SHP77 (cell line): ENCODE data around the gene TMEM225B.
"Not testable (repeated sequence)": the region's sequence is repeated elsewhere in the genome, so short reads cannot be mapped to it uniquely, and the experiment has no call there.

Experiments used
- DNase-seq, 2 experiments: peaks; one replicate each; lab custom pipeline; 2025; lab: John Stamatoyannopoulos, UW

The TMEM225B gene

DNA sequence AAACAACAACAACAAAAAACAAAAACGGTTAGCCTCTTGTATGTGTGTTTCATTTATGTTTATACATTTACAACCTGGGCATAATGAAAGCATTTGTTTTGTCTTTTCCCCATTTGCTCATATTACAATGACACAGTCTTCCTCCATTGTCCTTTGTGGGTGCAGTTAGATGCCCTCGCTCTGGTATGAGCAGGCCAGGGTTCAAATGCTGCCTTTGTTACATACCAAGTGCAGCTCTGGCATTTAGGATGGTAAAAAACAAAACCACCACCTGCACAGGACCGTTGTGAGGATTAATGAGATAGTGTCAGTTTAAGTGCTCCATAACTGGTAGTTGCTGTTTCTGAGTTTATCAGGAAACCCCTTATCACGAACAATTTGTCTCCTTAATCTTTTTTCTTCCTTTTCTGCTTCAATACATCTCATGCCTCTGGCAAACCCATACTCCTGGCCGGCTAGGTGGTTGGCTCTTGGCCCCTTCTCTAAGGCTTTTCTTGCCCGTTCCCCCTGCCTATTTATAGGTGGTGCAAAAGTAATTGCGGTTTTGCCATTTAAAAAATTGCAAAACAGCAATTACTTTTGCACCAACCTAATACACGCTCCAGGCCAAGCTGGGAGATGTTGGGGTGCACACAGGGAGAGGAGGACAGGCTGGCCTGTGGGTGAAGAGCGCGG lies 18.6 kb upstream of the TMEM225B start:
- DNase-seq: no peak

- peak in 1 of 2 experiments; percentile 34 for DNase-seq
Observed at GRCh38 chr7:99579956-99580777, 17.9 kb upstream of the TMEM225B start.

- not testable (repeated sequence) for DNase-seq
Observed at GRCh38 chr7:99580778-99581332, 17.2 kb upstream of the TMEM225B start.

DNA sequence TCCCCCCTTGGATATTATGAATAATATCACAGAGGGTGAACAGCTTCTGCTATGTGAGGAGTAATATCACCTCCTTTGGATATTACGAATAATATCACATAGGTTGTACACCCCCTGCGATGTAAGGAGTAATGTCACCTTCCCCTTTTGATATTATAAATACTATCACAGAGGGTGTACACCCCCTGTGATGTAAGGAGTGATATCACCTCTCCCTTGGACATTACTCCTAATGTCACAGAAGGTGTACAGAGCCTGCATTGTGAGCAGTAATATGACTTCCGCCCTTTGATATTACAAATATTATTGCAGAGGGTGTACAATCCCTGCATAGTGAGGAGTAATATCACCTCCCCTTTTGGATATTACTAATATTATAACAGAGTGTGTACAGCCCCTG lies 9.2 kb upstream of the TMEM225B start:
- no peak for DNase-seq

DNA sequence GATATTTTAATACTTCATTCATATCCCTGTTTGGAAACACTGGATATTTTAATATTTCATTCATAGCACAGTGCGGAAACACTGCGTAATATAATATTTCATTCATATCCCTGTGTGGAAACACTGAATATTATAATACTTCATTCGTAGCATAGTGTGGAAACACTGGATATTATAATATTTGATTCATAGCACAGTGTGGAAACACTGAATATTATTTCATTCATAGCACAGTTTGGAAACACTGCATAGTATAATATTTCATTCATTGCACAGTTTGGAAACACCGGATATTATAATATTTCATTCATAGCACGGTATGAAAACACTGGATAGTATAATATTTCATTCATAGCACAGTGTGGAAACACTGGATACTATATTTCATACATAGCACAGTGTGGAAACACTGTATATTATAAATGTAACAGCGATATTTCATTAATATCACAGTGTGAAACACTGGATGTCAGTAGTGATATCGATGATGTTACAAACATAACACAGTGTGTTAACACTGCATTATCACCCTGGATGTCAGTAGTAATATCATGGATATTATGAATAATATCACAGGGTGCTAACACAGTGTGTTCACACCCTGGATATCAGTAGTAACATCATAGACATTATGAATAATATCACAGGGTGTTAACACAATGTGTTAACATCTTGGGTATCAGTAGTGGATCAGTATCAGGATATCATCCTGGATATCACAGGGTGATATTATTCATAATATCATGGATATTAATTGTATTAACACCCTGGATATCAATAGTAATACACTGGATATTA lies 2.9 kb upstream of the TMEM225B start:
- DNase-seq: no peak

DNA sequence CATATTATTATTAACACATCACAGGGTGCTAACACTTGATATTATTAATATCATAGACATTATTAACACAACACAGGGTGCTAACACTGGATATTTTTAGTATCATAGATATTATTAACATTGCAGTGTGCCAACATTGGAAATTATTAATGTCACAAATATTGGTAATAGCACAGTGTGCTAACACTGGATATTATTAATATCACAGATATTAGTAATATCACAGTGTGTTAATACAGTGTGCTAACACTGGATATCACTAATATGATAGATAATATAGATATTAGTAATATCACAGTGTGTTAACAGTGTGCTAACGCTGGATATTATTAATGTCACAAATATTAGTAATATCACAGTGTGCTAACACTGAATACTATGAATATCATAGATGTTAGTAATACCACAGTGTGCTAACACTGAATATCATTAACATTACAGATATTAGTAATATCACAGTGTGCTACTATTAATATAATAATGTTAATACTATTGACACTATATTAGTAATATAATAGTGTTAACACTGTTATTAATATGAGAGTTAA lies 1.6 kb upstream of the TMEM225B start:
- DNase-seq: no peak

DNA sequence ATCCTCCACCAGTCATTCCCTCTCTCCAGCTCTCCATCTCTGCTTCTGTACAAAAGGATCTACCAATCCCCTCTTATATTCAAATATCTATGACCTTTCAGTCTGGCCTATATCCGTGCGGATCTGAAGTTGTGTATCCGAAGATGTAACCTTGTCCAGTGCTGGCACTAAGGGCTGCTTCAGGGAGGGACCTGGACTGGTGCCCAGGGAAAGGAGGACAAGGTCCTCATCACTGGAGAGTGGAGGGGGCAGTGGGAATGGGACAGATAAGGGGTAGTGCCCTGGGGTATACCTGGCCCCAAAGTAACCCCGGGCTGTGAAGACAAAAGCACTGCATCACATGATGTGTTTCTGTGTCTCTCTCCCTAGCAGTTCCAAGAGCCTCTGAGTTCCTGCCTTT lies 1.8 kb downstream of the TMEM225B start:
- DNase-seq: no peak

- DNase-seq: no peak
Observed at GRCh38 chr7:99601656-99602310, 3.7 kb downstream of the TMEM225B start.

DNA sequence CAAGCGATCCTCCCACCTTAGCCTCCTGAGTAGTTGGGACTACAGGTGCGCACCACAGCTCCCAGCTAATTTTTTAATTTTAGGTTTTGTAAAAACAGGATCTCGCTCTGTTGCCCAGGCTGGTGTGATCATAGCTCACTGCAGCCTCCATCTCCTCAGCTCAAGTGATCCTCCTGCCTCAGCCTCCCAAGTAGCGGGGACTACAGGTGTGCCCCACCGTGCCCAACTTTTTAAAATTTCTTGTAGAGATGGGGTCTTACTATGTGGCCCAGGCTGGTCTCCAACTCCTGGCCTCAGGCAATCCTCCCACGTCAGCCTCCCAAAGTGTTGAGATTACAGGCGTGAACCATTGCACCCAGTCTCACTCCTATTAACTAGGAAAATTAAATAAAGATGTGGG lies 7.5 kb downstream of the TMEM225B start:
- no peak for DNase-seq

GRCh38 chr7:99606531-99606930 lies 8.5 kb downstream of the TMEM225B start:
- no peak for DNase-seq

GRCh38 chr7:99607548-99607947 lies 9.5 kb downstream of the TMEM225B start:
- DNase-seq: no peak

GRCh38 chr7:99614495-99614894 lies 16.4 kb downstream of the TMEM225B start:
- no peak for DNase-seq

- DNase-seq: no peak
Observed at GRCh38 chr7:99615989-99616358, 17.9 kb downstream of the TMEM225B start.

DNA sequence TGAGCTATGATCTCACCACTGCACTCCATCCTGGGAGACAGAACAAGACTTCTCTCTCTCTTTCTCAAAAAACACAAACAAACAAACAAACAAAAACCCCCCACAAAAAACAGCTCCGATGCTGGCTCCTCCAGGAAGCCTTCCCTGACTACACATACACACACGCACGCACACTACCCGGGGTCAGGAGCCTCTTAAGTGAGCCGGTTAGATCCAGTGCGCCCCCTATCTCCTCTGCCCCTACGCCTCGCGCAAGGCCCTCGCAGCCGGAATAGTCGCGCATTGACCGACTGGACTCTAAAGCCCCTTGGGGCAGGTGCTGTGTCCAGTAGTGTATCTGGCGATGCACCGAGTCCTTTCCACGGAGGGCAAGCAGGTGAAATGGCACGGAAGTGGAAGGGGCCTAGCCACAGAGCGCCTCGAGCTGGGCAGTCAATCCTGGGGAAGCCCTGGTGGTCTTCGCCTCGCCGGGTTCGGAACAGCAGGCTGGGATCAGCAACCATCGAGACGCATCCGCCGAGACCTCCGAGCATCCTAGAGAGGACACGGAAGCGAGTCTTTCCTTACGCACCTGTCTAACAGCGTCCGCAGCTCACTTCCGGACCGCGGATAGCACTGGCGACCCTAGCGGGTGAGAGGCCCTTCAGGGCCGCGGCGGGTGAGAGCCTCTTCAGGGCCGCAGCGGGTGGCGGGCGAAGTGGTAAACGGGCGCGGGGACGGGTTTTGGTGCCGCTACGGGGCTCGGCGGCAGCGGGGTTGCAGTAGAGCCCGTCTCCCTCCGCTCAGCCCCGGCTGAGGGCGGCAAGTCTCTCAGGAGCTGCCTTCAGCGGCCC lies 18.5 kb downstream of the TMEM225B start, which contains the start of gene ZSCAN25:
Gene ZSCAN25, plus strand, starts transcription at position 588 of the 833 bp plus-strand sequence. CDS start 2,661 bp downstream, outside the sequence.
- peak; percentile 89 to 92 for DNase-seq

DNA sequence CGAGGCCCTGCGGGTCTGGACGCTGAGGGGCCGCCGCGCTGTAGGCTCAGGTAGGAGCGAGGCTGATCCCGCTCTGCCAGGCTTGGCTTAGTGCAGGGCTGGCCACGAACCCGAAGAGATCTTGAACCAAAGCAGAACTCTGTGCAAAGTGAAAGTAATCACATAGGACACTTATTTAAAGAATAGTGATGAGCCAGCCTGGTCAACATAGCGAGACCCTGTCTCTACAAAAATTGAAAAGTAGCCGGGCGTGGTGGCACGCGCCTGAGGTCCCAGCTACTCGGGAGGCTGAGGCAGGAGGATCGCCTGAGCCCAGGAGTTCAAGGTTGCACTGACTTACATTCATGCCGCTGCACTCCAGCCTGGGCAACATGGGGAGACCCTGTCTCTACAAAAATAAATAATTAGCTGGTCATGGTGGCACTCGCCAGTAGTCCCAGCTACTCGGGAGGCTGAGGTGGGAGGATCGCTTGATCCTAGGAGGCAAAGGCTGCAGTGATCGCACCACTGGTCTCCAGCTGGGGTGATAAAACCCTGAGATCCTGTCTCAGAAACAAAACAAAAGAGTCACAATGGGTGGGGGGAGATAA lies 19.2 kb downstream of the TMEM225B start:
- no peak for DNase-seq

DNA sequence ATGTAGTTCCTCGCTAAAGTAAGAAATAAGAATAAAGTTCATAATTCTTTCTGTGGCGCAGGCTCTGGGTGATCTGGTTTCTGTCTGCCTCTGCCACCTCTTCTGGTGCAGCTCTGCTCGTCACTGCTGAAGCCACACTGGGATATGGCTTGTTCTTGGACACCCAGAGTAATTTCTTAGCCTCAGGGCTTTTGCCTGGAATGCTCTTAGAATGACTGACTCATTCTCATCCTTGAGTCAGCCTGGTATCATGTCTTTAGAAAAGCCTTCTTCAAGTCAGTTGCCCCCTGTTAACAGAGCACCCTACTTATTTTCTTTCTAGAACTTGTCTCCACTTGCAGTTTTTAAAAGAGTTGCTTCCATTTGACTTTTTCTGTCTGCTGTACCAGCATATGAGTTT lies 20.7 kb downstream of the TMEM225B start:
- no peak for DNase-seq

DNA sequence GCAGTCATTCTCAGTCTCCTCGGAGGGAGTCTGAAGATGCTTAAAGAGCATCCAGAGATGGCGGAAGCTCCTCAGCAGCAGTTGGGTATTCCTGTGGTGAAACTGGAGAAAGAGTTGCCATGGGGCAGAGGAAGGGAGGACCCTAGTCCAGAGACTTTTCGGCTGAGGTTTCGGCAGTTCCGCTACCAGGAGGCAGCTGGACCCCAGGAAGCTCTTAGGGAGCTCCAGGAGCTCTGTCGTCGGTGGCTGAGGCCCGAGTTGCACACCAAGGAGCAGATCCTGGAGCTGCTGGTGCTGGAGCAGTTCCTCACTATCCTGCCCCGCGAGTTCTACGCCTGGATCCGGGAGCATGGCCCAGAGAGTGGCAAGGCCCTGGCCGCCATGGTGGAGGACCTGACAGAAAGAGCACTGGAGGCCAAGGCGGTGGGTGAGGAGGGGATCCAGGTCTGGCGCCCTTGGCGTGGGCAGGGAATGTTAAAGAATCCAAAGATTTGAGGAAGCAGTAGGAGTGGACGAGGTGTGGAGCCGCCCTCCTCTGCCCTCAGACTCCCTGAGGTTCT lies 21.6 kb downstream of the TMEM225B start:
- no peak for DNase-seq

- DNase-seq: no peak
Observed at GRCh38 chr7:99621271-99621670, 23.2 kb downstream of the TMEM225B start.

GRCh38 chr7:99622596-99622995 lies 24.5 kb downstream of the TMEM225B start:
- DNase-seq: no peak
